ENCODE results near the gene SLCO3A1.
A peak's percentile ranks its signal among the peaks of the same experiment; 100 is the strongest.

Gene SLCO3A1

GRCh38 chr15:92128788-92129187 lies 275.3 kb downstream of the SLCO3A1 start:
- no peak for DNase-seq (ENCODE audit: low read depth)

GRCh38 chr15:92130244-92130643 lies 276.7 kb downstream of the SLCO3A1 start:
- no peak for DNase-seq (ENCODE audit: low read depth)

GRCh38 chr15:92130906-92131305 lies 277.4 kb downstream of the SLCO3A1 start:
- DNase-seq (ENCODE audit: low read depth) = no peak

GRCh38 chr15:92132982-92133755 lies 279.7 kb downstream of the SLCO3A1 start:
- no peak for DNase-seq (ENCODE audit: low read depth)

GRCh38 chr15:92140796-92141195 lies 287.3 kb downstream of the SLCO3A1 start:
- DNase-seq (ENCODE audit: low read depth) = no peak

GRCh38 chr15:92141607-92142006 lies 288.1 kb downstream of the SLCO3A1 start:
- DNase-seq (ENCODE audit: low read depth) = no peak

GRCh38 chr15:92142242-92143232 lies 289.0 kb downstream of the SLCO3A1 start:
- no peak for DNase-seq (ENCODE audit: low read depth)

- no peak for DNase-seq (ENCODE audit: low read depth)
These were observed 290.3 kb downstream of the SLCO3A1 start for GRCh38 chr15:92143765-92144164.

GRCh38 chr15:92146511-92147150 lies 293.1 kb downstream of the SLCO3A1 start:
- no peak for DNase-seq (ENCODE audit: low read depth)

- DNase-seq (ENCODE audit: low read depth) = no peak
These were observed 295.5 kb downstream of the SLCO3A1 start for GRCh38 chr15:92149029-92149428.

GRCh38 chr15:92149465-92149864 lies 296.0 kb downstream of the SLCO3A1 start:
- DNase-seq (ENCODE audit: low read depth) = no peak

- no peak for DNase-seq (ENCODE audit: low read depth)
These were observed 297.7 kb downstream of the SLCO3A1 start for GRCh38 chr15:92151168-92151567.

GRCh38 chr15:92151741-92152140 lies 298.2 kb downstream of the SLCO3A1 start:
- no peak for DNase-seq (ENCODE audit: low read depth)

GRCh38 chr15:92152983-92153382 lies 299.5 kb downstream of the SLCO3A1 start:
- no peak for DNase-seq (ENCODE audit: low read depth)

- no peak for DNase-seq (ENCODE audit: low read depth)
These were observed 300.1 kb downstream of the SLCO3A1 start for GRCh38 chr15:92153620-92154019.

- no peak for DNase-seq (ENCODE audit: low read depth)
These were observed 302.4 kb downstream of the SLCO3A1 start for GRCh38 chr15:92155934-92156333.

GRCh38 chr15:92157666-92158298 lies 304.3 kb downstream of the SLCO3A1 start:
- DNase-seq (ENCODE audit: low read depth) = no peak

GRCh38 chr15:92158426-92158825 lies 304.9 kb downstream of the SLCO3A1 start:
- peak; percentile 6 for DNase-seq (ENCODE audit: low read depth)

GRCh38 chr15:92159481-92159880 lies 306.0 kb downstream of the SLCO3A1 start:
- no peak for DNase-seq (ENCODE audit: low read depth)

- DNase-seq (ENCODE audit: low read depth) = no peak
These were observed 306.7 kb downstream of the SLCO3A1 start for GRCh38 chr15:92159906-92160841.
